Measurements from ENCODE around the gene LAGE3.

The LAGE3 gene

GRCh38 chrX:154508384-154508745 lies 29.3 kb upstream of the LAGE3 start:
- H3K9ac ChIP-seq (ENCODE audit: low read length): no peak overlapping the region
- H3K4me2 ChIP-seq (ENCODE audit: low read length): no peak overlapping the region
- H3K27me3 ChIP-seq (ENCODE audit: insufficient read depth, low read length): no peaks in the 10 kb centered on the region
- H3K79me2 ChIP-seq (ENCODE audit: insufficient read depth, low read length): no peaks in the 10 kb centered on the region
- peaks cover 20% of the 10 kb centered on the region for H3K36me3 ChIP-seq (ENCODE audit: insufficient read depth, low read length)
- no peaks in the 10 kb centered on the region for H4K20me1 ChIP-seq (ENCODE audit: insufficient read depth, low read length)
- no peak overlapping the region for H3K27ac ChIP-seq (ENCODE audit: low read depth, low read length, poor library complexity, severe bottlenecking)
- TF ChIP-seq CTCF (IDR thresholded peaks at IDR 0.05; ENCODE audit: low read length) (no peak), EZH2 (IDR thresholded peaks at IDR 0.05; ENCODE audit: borderline replicate concordance, low read length) (no peak)
- H3K9me3 ChIP-seq (ENCODE audit: low read length): no peaks in the 10 kb centered on the region
- no peaks in the 10 kb centered on the region for H3K9me2 ChIP-seq (ENCODE audit: low read depth, low read length)
- no peaks in the 10 kb centered on the region for H3K4me1 ChIP-seq (ENCODE audit: insufficient read depth, low read length, severe bottlenecking)
- no peak overlapping the region for H2AFZ ChIP-seq (ENCODE audit: low read length)
- no peaks in the 10 kb centered on the region for H3F3A ChIP-seq (ENCODE audit: insufficient read depth, low read length)
- no peak overlapping the region for H3K4me3 ChIP-seq (ENCODE audit: low read depth, low read length, poor library complexity, severe bottlenecking)

- Histone ChIP-seq H4K20me1 (ENCODE audit: insufficient read depth, low read length) (no peaks in the 10 kb centered on the region), H3K27ac (ENCODE audit: low read depth, low read length, poor library complexity, severe bottlenecking) (no peak overlapping the region), H3K27me3 (ENCODE audit: insufficient read depth, low read length) (no peaks in the 10 kb centered on the region), H3K9me2 (ENCODE audit: low read depth, low read length) (no peaks in the 10 kb centered on the region), H3K9ac (ENCODE audit: low read length) (no peak overlapping the region), H2AFZ (ENCODE audit: low read length) (no peak overlapping the region), H3K36me3 (ENCODE audit: insufficient read depth, low read length) (peaks cover 20% of the 10 kb centered on the region), H3K4me1 (ENCODE audit: insufficient read depth, low read length, severe bottlenecking) (no peaks in the 10 kb centered on the region), H3K4me2 (ENCODE audit: low read length) (no peak overlapping the region), H3K4me3 (ENCODE audit: low read depth, low read length, poor library complexity, severe bottlenecking) (no peak overlapping the region), H3K9me3 (ENCODE audit: low read length) (no peaks in the 10 kb centered on the region), H3F3A (ENCODE audit: insufficient read depth, low read length) (no peaks in the 10 kb centered on the region), H3K79me2 (ENCODE audit: insufficient read depth, low read length) (no peaks in the 10 kb centered on the region)
- TF ChIP-seq EZH2 (IDR thresholded peaks at IDR 0.05; ENCODE audit: borderline replicate concordance, low read length): no peak
- no peak for TF ChIP-seq CTCF (IDR thresholded peaks at IDR 0.05; ENCODE audit: low read length)
These were observed 28.7 kb upstream of the LAGE3 start for GRCh38 chrX:154507673-154508383.

DNA sequence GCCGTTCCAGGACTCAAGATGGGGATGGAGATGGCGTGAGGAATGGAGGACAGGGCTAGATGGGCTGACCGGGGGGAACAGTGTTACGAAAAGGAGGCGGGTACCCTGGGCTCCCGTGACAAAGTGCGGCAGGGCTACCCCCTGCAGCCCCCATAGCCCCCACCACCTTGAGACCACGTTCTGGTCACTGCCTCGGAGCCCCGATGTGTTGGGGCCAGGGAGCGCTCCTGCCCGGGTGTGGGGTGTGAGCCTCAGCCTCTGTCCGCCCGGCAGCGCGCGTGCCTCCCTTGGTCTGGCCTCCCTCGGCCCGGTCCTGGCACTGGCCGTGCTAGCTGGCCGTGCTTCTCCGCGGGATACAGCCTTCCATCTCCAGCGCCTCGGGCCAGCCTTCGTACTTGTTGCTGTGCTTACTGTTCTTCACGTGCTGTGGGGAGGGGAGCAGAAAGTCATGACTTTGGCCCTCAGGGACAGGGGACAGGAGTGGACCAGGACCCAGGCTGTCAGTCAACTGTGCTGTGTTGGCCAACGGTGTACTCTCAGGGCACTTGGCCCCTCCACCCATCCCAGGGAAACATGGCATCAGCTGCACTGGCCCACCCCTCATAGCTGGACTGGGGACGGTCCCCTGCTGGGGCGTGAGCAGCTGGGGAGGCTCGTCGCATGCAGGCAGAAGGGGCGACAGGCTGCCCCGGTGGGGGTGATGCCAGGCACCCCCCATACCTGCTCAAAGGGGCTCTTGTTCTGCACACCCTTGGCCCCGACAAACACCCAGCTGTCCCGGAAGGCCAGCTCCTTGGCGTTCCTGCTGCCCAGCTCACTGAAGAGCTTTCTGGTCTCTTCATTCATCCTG lies 27.6 kb upstream of the LAGE3 start:
- no peak overlapping the region for H2AFZ ChIP-seq (ENCODE audit: low read length)
- no peak overlapping the region for H3K4me3 ChIP-seq (ENCODE audit: low read depth, low read length, poor library complexity, severe bottlenecking)
- TF ChIP-seq CTCF (IDR thresholded peaks at IDR 0.05; ENCODE audit: low read length) (no peak), EZH2 (IDR thresholded peaks at IDR 0.05; ENCODE audit: borderline replicate concordance, low read length) (no peak)
- H3K9me3 ChIP-seq (ENCODE audit: low read length): no peaks in the 10 kb centered on the region
- no peaks in the 10 kb centered on the region for H3K9me2 ChIP-seq (ENCODE audit: low read depth, low read length)
- H3F3A ChIP-seq (ENCODE audit: insufficient read depth, low read length): no peaks in the 10 kb centered on the region
- peaks cover 20% of the 10 kb centered on the region for H3K36me3 ChIP-seq (ENCODE audit: insufficient read depth, low read length)
- no peak overlapping the region for H3K27ac ChIP-seq (ENCODE audit: low read depth, low read length, poor library complexity, severe bottlenecking)
- no peaks in the 10 kb centered on the region for H3K27me3 ChIP-seq (ENCODE audit: insufficient read depth, low read length)
- no peaks in the 10 kb centered on the region for H3K4me1 ChIP-seq (ENCODE audit: insufficient read depth, low read length, severe bottlenecking)
- H4K20me1 ChIP-seq (ENCODE audit: insufficient read depth, low read length): no peaks in the 10 kb centered on the region
- H3K9ac ChIP-seq (ENCODE audit: low read length): no peak overlapping the region
- no peaks in the 10 kb centered on the region for H3K79me2 ChIP-seq (ENCODE audit: insufficient read depth, low read length)
- no peak overlapping the region for H3K4me2 ChIP-seq (ENCODE audit: low read length)
